Measurements from ENCODE around the gene RBKS.
"Not testable (repeated sequence)": the region's sequence is repeated elsewhere in the genome, so short reads cannot be mapped to it uniquely, and the experiment has no call there.

The RBKS gene

DNA sequence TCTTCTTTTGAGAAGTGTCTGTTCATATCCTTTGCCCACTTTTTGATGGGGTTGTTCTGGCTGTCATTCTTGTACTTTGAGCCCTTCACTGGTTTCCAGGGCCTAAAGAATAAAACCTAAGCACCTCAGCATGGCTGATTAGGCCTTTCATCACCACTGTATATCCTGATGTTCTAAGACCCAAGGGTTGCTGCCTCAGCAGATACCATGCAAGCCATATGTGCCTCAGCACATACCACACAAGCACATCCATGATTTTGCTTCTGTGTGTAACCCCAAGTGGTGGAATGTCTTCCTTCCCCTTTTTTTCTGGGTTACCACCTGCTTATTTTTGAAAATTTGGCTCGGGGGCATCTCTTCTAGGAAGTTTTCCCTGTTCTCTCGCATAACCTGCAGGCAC, 11.4 kb downstream of the RBKS start:
- H3K9me3 ChIP-seq = no peaks in the 10 kb centered on the region; the same call in 1 of the 2 replicates
- no peaks in the 10 kb centered on the region for H3K36me3 ChIP-seq (replicated peaks)
- in situ Hi-C loops (cut with MboI; ENCODE audit: low sequenced_read_pairs) = no loop called here
- no peak for DNase-seq (ENCODE audit: low spot score in 2 of 2)
- no peak overlapping the region for H3K4me3 ChIP-seq
- H3K4me1 ChIP-seq = no peaks in the 10 kb centered on the region
- H3K27me3 ChIP-seq (ENCODE audit: low read depth) = no peaks in the 10 kb centered on the region

GRCh38 chr2:27875089-27875881, 14.9 kb downstream of the RBKS start:
- no peak overlapping the region for H3K4me3 ChIP-seq
- in situ Hi-C loops (cut with MboI; ENCODE audit: low sequenced_read_pairs) = no loop called here
- no peak for DNase-seq (ENCODE audit: low spot score in 2 of 2)
- H3K36me3 ChIP-seq (replicated peaks) = no peaks in the 10 kb centered on the region
- no peaks in the 10 kb centered on the region; the same call in 1 of the 2 replicates for H3K9me3 ChIP-seq
- no peaks in the 10 kb centered on the region for H3K27me3 ChIP-seq (ENCODE audit: low read depth)
- no peaks in the 10 kb centered on the region for H3K4me1 ChIP-seq

- no peaks in the 10 kb centered on the region for H3K27me3 ChIP-seq (ENCODE audit: low read depth)
- no peak overlapping the region for H3K4me3 ChIP-seq
- H3K36me3 ChIP-seq (replicated peaks) = no peaks in the 10 kb centered on the region
- no peaks in the 10 kb centered on the region for H3K4me1 ChIP-seq
- in situ Hi-C loops (cut with MboI; ENCODE audit: low sequenced_read_pairs) = no loop called here
- H3K9me3 ChIP-seq = no peaks in the 10 kb centered on the region
- DNase-seq (ENCODE audit: low spot score in 2 of 2) = no peak
Observed at GRCh38 chr2:27873091-27873490, 17.1 kb downstream of the RBKS start.

GRCh38 chr2:27871802-27872201, 18.4 kb downstream of the RBKS start:
- in situ Hi-C loops (cut with MboI; ENCODE audit: low sequenced_read_pairs) = no loop called here
- peak in 1 of 2 experiments; percentile 10 for DNase-seq (ENCODE audit: low spot score in 2 of 2)

GRCh38 chr2:27870724-27871123, 19.5 kb downstream of the RBKS start:
- in situ Hi-C loops (cut with MboI; ENCODE audit: low sequenced_read_pairs) = no loop called here
- no peaks in the 10 kb centered on the region for H3K27me3 ChIP-seq (ENCODE audit: low read depth)
- no peak overlapping the region for H3K4me3 ChIP-seq
- H3K9me3 ChIP-seq = no peaks in the 10 kb centered on the region
- DNase-seq (ENCODE audit: low spot score in 2 of 2) = no peak
- no peaks in the 10 kb centered on the region for H3K36me3 ChIP-seq (replicated peaks)
- H3K4me1 ChIP-seq = no peaks in the 10 kb centered on the region

More at GRCh38 chr2:27871802-27872201, 18.4 kb downstream of the RBKS start:
- H3K36me3 ChIP-seq (replicated peaks) = no peaks in the 10 kb centered on the region
- H3K27me3 ChIP-seq (ENCODE audit: low read depth) = no peaks in the 10 kb centered on the region
- H3K9me3 ChIP-seq = no peaks in the 10 kb centered on the region
- no peaks in the 10 kb centered on the region for H3K4me1 ChIP-seq
- no peak overlapping the region for H3K4me3 ChIP-seq

GRCh38 chr2:27869763-27870162, 20.4 kb downstream of the RBKS start:
- no peaks in the 10 kb centered on the region for H3K36me3 ChIP-seq (replicated peaks)
- no peak overlapping the region for H3K4me3 ChIP-seq
- in situ Hi-C loops (cut with MboI; ENCODE audit: low sequenced_read_pairs) = no loop called here
- H3K27me3 ChIP-seq (ENCODE audit: low read depth) = no peaks in the 10 kb centered on the region
- no peak for DNase-seq (ENCODE audit: low spot score in 2 of 2)
- no peaks in the 10 kb centered on the region for H3K9me3 ChIP-seq
- H3K4me1 ChIP-seq = no peaks in the 10 kb centered on the region

- no peaks in the 10 kb centered on the region for H3K27me3 ChIP-seq (ENCODE audit: low read depth)
- H3K4me1 ChIP-seq = no peaks in the 10 kb centered on the region
- no peaks in the 10 kb centered on the region for H3K36me3 ChIP-seq (replicated peaks)
- in situ Hi-C loops (cut with MboI; ENCODE audit: low sequenced_read_pairs) = no loop called here
- no peak for DNase-seq (ENCODE audit: low spot score in 2 of 2)
- no peak overlapping the region for H3K4me3 ChIP-seq
- H3K9me3 ChIP-seq = no peaks in the 10 kb centered on the region
Observed at GRCh38 chr2:27866237-27866636, 23.9 kb downstream of the RBKS start.

DNA sequence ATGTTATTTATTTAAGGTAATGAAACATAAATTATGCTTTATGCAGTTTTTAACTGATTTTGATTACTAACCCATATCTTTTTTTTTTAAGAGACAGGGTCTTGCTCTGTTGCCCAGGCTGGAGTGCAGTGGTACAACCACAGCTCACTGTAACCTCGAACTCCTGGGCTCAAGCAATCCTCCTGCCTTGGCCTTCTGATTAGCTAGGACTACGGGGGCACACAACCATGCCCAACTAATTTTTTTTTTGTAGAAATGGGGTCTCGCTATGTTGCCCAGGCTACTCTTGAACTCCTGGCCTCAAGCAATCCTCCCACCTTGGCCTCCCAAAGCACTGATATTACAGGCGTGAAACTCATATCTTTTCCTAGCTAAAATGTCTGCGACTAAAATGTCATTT, 26.2 kb downstream of the RBKS start:
- in situ Hi-C loops (cut with MboI; ENCODE audit: low sequenced_read_pairs); H3K4me1 ChIP-seq; DNase-seq (ENCODE audit: low spot score in 2 of 2); H3K4me3 ChIP-seq; H3K9me3 ChIP-seq; H3K36me3 ChIP-seq (replicated peaks); H3K27me3 ChIP-seq (ENCODE audit: low read depth): not testable (repeated sequence)

DNA sequence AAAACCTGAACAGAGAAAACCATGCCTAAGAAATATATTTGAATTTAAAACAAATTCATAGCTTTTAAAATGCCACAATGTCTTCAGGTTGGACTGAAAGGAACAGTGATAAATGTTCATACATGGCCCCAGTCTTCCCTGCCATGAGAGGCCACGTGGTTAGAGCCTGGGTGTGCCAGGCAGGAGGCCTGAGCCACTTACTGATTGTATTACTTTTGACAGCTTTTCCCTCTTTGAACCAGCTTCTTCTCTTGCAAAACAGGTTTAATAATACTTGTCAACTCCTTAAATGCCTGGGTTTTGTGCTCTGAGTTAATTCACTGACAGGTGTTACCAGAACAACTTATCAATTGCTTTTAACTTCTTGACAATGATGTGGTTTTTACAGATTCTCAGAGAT, 27.0 kb downstream of the RBKS start:
- Histone ChIP-seq H3K36me3 (replicated peaks) (no peaks in the 10 kb centered on the region), H3K4me3 (no peak overlapping the region), H3K9me3 (peaks cover 2% of the 10 kb centered on the region; the same call in 1 of the 2 replicates), H3K27me3 (ENCODE audit: low read depth) (no peaks in the 10 kb centered on the region), H3K4me1 (no peaks in the 10 kb centered on the region)
- no peak for DNase-seq (ENCODE audit: low spot score in 2 of 2)
- in situ Hi-C loops (cut with MboI; ENCODE audit: low sequenced_read_pairs) = no loop called here

DNA sequence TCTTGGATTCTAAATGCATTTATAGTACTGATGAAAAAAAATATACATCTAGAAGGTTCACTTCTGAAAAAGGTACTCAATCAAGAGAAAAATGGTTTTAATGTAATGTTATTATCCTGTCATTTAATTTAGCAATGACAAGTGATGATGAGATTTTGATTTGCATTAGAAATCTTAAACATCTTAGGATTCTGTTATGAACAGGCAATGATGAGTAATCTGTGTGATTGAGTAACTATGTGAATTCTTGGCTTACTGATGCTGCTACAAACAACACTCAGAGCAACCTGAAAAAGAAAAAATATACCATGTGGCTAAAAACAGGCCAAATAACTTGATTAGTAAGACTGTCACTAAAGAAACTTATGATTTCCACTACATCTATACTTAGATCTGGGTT, 30.1 kb downstream of the RBKS start:
- Histone ChIP-seq H3K4me1 (no peaks in the 10 kb centered on the region), H3K36me3 (replicated peaks) (no peaks in the 10 kb centered on the region), H3K9me3 (peaks cover 2% of the 10 kb centered on the region; the same call in 1 of the 2 replicates), H3K27me3 (ENCODE audit: low read depth) (no peaks in the 10 kb centered on the region), H3K4me3 (no peak overlapping the region)
- in situ Hi-C loops (cut with MboI; ENCODE audit: low sequenced_read_pairs) = no loop called here
- no peak for DNase-seq (ENCODE audit: low spot score in 2 of 2)

GRCh38 chr2:27857417-27858172, 32.6 kb downstream of the RBKS start:
- DNase-seq (ENCODE audit: low spot score in 2 of 2) = no peak
- Histone ChIP-seq H3K4me1 (no peaks in the 10 kb centered on the region), H3K36me3 (replicated peaks) (no peaks in the 10 kb centered on the region), H3K4me3 (no peak overlapping the region), H3K27me3 (ENCODE audit: low read depth) (no peaks in the 10 kb centered on the region), H3K9me3 (peaks cover 2% of the 10 kb centered on the region; the same call in 1 of the 2 replicates)
- in situ Hi-C loops (cut with MboI; ENCODE audit: low sequenced_read_pairs) = no loop called here

DNA sequence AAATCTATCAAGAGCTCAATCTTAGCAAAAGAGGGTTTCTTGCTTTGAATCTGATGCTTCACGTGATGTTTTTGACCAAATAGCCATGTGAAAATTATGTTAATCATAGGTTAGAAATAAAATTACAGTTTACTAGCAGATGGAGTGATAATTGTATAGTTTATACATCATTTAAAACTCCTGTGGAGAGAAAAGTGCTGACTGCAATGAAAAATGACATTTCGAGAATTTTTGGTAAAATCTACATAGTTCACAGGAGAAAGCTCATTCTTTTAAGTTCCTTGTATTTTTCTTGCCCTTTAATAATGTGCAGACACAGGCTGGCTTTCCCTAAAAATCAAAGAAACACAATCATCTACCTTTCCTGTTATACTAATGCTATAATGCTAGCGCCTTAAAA, 33.2 kb downstream of the RBKS start:
- no peaks in the 10 kb centered on the region for H3K36me3 ChIP-seq (replicated peaks)
- H3K4me3 ChIP-seq = no peak overlapping the region
- in situ Hi-C loops (cut with MboI; ENCODE audit: low sequenced_read_pairs) = no loop called here
- H3K9me3 ChIP-seq = peaks cover 2% of the 10 kb centered on the region; the same call in 1 of the 2 replicates
- H3K4me1 ChIP-seq = no peaks in the 10 kb centered on the region
- no peaks in the 10 kb centered on the region for H3K27me3 ChIP-seq (ENCODE audit: low read depth)
- DNase-seq (ENCODE audit: low spot score in 2 of 2) = no peak

DNA sequence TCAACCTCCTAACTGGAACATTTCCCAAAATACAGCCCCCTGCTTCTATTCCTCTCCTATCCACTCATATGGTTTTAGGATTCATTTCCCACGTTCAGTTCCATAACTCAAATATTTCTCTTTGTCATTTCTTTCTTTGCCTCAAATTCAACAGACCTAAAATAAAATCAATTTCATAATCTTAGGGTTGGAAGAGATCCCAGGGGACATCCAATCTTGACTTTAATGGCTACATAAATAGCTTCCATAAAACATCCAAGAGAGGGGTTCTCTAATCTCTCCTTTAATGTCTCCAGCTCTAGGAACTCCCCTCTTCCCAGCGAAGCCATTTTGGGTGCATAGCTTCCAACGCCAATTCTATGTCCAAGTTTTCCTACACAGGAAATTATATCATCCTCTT, 33.8 kb downstream of the RBKS start:
- H3K4me1 ChIP-seq = no peaks in the 10 kb centered on the region
- no peaks in the 10 kb centered on the region for H3K36me3 ChIP-seq (replicated peaks)
- no peak for DNase-seq (ENCODE audit: low spot score in 2 of 2)
- no peaks in the 10 kb centered on the region for H3K27me3 ChIP-seq (ENCODE audit: low read depth)
- H3K4me3 ChIP-seq = no peak overlapping the region
- in situ Hi-C loops (cut with MboI; ENCODE audit: low sequenced_read_pairs) = no loop called here
- peaks cover 2% of the 10 kb centered on the region; the same call in 1 of the 2 replicates for H3K9me3 ChIP-seq

- peaks cover 2% of the 10 kb centered on the region; the same call in 1 of the 2 replicates for H3K9me3 ChIP-seq
- H3K4me3 ChIP-seq = no peak overlapping the region
- in situ Hi-C loops (cut with MboI; ENCODE audit: low sequenced_read_pairs) = no loop called here
- no peaks in the 10 kb centered on the region for H3K36me3 ChIP-seq (replicated peaks)
- no peak for DNase-seq (ENCODE audit: low spot score in 2 of 2)
- no peaks in the 10 kb centered on the region for H3K27me3 ChIP-seq (ENCODE audit: low read depth)
- H3K4me1 ChIP-seq = no peaks in the 10 kb centered on the region
Observed at GRCh38 chr2:27855476-27855875, 34.7 kb downstream of the RBKS start.
